Measurements from ENCODE around the gene ZNF26. TPM values are rescaled to one million over a fixed set of nuclear protein-coding genes. Genes with fewer than 3 reads are reported as not detected.
"Not testable (repeated sequence)": the region's sequence is repeated elsewhere in the genome, so short reads cannot be mapped to it uniquely, and the experiment has no call there.

ZNF26 gene, protein sequence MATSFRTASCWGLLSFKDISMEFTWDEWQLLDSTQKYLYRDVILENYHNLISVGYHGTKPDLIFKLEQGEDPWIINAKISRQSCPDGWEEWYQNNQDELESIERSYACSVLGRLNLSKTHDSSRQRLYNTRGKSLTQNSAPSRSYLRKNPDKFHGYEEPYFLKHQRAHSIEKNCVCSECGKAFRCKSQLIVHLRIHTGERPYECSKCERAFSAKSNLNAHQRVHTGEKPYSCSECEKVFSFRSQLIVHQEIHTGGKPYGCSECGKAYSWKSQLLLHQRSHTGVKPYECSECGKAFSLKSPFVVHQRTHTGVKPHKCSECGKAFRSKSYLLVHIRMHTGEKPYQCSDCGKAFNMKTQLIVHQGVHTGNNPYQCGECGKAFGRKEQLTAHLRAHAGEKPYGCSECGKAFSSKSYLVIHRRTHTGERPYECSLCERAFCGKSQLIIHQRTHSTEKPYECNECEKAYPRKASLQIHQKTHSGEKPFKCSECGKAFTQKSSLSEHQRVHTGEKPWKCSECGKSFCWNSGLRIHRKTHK
- total RNA-seq (2014; rRNA removed; shearing (Covaris generic)), result 11.5 and 14.4 TPM in 2 replicates
- polyA plus RNA-seq (2014; cell fraction: nucleus; rRNA removed), result 29.3 and 30.9 TPM in 2 replicates

DNA sequence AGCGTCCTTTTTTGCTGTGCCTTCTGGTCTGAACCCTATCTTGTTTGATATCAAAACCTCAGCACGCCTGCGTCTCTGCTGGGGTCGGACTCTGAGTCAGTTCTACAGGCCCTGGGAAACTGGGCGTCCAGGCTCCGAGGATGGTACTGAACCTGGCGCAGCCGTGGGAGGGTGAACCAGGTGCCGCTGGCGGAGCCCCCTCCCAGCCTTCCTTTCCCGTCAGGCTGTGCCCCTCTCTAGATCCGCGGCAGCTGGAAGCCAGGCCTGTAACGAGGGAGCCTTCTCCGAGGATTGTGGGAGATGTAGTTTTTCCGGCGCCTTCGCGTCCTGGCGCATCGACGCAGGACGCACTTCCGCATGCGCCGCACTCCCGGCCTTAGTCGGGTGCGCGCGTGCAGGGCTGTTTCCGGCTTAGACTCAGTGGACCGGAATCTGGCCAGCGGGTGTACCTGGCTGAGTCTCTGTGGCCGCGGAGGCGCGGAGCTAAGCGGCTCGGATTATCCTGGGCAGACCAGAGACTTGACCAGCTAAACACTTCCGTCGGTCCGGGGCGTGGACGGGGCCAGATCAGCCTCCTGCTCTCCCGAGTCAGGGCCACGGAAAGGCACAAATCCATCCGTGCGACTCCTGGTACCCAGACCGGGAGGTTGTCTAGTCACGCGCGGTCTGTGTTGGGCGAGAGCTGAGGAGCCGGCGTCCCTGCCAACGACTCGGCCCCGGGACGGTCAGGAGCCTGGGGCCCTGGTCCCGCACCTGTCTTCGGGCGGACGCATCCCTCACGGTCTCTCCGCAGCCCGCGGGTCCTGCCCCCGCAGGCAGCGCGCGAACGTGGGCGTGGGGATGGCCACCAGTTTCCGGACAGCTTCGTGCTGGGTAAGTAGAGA lies at the start of gene ZNF26:
Gene ZNF26, plus strand, starts transcription at position 367 of the 884 bp plus-strand sequence. Its CDS starts 474 bp downstream, at position 841.
- peak; percentile 90 for DNase-seq (ENCODE audit: extremely low read depth, low read depth)

- not testable (repeated sequence) for DNase-seq (ENCODE audit: extremely low read depth, low read depth)
Observed at GRCh38 chr12:132936921-132937320, 49.2 kb upstream of the ZNF26 start.

DNA sequence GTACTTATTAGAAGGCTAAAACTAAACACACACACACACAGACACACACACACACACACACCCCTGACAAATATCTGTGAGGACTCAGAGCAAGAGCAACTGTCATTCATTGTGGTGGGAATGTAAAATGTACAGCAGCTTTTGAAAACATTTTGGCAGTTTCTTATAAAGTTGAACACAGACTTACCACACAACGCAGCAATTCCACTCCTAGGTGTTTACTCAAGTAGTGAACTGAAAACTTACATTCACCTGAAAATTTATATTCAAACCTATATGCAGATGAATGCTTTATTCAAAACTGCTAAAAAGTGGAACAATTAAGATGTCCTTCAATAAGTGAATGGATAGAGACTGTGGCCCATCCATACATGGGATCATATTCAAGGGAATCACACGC lies 48.7 kb upstream of the ZNF26 start:
- DNase-seq (ENCODE audit: extremely low read depth, low read depth), result no peak

DNA sequence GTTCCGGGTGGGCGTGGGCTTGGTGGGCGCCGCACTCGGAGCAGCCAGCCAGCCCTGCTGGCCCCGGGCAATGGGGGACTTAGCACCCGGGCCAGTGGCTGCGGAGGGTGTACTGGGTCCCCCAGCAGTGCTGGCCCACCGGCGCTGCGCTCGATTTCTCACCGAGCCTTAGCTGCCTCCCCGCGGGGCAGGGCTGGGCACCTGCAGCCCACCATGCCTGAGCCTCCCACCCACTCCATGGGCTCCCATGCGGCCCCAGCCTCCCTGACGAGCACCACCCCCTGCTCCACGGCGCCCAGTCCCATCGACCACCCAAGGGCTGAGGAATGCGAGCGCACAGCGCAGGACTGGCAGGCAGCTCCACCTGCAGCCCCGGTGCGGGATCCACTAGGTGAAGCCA lies 47.4 kb upstream of the ZNF26 start:
- not testable (repeated sequence) for DNase-seq (ENCODE audit: extremely low read depth, low read depth)

DNA sequence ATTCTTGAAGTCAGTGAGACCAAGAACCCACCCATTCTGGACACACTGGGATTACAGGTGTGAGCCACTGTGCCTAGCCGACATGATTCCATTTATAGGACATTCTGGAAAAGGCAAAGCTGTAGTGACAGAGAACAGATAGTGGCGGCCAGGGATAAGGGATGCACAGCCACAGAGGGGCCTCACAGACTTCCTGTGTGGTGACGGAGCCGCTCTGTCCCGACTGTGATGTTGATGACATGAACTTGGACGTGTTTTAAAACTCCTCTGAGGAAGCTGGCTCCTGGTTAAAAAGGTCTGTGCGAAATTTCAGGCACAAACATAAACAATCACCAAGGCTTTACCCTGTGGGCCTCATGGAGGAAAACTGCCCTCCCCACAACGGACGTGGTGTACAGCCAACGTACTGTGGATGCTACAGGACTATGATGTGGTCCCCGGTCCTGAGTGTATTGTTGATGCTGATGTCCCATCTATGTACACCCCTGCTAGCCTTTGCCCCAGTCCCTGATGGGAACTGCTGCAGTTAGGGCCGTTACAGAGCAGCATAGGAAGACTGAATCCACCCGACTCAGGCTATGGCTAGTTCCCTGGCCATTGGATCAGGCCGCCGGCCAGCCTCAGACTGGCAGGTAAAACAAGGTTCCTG lies 46.0 kb upstream of the ZNF26 start:
- DNase-seq (ENCODE audit: extremely low read depth, low read depth), result no peak

- no peak for DNase-seq (ENCODE audit: extremely low read depth, low read depth)
Observed at GRCh38 chr12:132941336-132941954, 44.7 kb upstream of the ZNF26 start.

GRCh38 chr12:132942611-132943010 lies 43.6 kb upstream of the ZNF26 start:
- no peak for DNase-seq (ENCODE audit: extremely low read depth, low read depth)

DNA sequence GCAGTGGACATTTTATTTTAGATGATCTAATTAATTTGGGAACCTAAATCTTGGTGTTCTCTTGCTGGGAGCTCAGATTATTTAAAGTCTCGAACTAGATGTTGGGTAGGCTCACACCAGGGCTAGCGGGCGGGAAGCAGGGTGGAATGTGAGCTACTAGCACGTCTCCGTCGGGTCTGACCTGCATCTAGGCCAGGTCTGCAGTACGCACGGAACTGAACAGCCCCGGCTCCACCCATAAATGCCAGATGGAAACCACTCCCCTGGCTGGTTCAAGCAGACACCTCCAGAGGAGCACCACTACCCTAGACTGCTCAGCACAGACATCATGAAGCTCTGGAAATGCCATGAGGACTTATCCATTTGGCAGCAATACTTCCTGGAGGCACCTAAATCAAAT lies 40.4 kb upstream of the ZNF26 start:
- DNase-seq (ENCODE audit: extremely low read depth, low read depth), result no peak

DNA sequence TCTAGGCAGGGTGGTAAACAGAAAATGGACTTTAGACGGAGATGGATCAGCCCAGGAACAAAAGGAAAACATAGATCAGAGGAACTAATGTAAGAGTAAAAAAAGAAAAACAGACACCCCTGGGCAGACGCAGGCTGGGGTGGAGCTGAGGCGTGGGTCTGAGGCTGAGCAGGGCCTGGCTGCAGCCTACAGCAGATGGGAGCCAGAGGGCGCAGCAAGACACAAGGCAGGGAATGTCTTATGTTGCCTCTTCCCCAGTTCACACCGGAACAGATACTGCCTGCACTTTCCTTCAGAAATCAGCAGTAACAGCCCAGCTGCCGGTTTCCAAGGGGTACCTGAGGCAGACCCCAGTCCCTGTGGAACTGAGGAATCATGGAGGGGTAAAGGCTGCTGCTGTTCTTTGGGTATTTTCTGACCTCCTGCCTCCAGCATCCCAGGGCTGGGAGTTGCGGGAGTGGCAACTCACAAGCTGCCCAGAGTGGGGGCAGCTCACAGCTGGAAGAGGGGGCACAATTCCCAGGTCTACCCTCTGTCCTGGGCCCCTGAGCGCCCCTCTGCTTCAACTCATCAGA lies 39.8 kb upstream of the ZNF26 start:
- no peak for DNase-seq (ENCODE audit: extremely low read depth, low read depth)

- no peak for DNase-seq (ENCODE audit: extremely low read depth, low read depth)
Observed at GRCh38 chr12:132948146-132949066, 37.8 kb upstream of the ZNF26 start.

DNA sequence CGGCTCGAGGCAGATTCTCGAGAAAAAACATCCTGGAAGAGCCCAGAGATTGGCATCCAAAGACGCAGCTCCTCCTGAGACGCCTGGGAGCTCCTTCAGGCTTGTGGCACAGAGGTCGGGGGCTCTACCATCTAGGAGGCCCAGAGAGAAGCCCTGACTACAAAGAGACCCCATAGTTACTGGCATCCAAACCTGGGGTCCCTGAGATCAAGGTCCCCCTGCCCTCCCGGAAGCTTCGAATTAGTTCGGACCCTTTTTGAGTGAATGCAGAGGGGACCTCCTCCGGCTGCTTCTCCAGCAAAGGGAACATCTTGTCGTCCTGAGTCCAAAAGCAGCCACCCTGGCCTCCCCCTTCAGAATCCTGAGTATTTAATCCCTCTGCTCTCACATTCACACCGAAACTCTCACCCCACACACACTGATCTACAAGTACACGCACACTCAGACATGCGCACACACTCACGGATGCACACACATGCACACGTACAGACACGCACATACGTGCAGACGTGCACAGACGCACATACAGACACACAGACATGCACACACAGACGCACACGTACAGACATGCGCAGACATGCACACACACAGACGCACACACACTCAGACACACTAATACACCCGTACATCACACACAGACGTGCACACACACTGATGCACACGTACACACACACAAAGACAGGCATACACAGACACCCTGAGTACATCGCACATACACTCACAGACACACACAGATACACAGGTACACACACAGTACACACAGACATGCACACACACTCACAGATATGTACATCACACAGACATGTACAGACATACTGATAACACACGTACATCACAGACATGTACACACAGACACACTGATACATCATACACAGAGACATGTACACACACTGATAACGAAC lies 36.0 kb upstream of the ZNF26 start:
- no peak for DNase-seq (ENCODE audit: extremely low read depth, low read depth)

DNA sequence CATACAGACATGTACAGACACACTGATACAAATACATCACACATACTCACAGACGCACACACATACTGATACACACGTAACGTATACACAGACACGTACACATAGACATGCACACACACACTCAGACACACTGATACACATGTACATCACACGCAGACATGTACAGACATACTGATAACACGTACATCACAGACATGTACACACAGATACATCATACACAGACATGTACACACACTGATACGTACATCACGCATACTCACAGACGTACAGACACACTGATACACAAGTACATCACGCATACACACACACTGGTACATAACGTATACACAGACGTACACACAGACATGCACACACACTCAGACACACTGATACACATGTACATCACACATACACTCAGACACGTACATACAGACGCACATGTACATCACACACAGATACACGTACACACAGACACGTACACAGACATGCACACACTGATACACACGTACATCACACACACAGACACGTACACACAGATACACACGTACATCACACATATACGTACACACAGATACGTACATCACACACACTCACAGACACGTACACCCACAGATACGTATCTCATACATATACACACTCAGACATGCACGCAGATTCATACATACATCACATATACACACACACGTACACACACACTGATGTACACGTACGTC lies 35.2 kb upstream of the ZNF26 start:
- DNase-seq (ENCODE audit: extremely low read depth, low read depth), result no peak

- DNase-seq (ENCODE audit: extremely low read depth, low read depth), result no peak
Observed at GRCh38 chr12:132951649-132952048, 34.5 kb upstream of the ZNF26 start.

- no peak for DNase-seq (ENCODE audit: extremely low read depth, low read depth)
Observed at GRCh38 chr12:132952371-132953162, 33.6 kb upstream of the ZNF26 start.

DNA sequence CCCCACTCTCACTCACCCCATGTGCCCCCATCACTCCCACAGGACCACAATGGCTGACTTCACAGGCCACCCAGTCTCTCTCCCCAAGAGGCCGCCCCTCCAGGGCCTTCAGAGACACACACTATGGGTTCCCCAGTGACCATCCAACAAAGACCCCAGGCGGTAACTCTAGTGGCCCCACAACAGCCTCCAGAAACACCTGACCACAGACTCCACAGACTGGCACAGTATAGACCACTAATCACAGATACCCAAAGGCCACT lies 33.1 kb upstream of the ZNF26 start:
- no peak for DNase-seq (ENCODE audit: extremely low read depth, low read depth)

GRCh38 chr12:132953771-132954170 lies 32.4 kb upstream of the ZNF26 start:
- no peak for DNase-seq (ENCODE audit: extremely low read depth, low read depth)
